ENCODE measurements around the gene SYNGR1.
"Not testable (repeated sequence)": the region's sequence is repeated elsewhere in the genome, so short reads cannot be mapped to it uniquely, and the experiment has no call there.

The SYNGR1 gene

GRCh38 chr22:39351689-39352214 is 2.0 kb downstream of the SYNGR1 start:
- no peak for DNase-seq (ENCODE audit: low read depth)

- no peak for DNase-seq (ENCODE audit: low read depth)
Observed at GRCh38 chr22:39352306-39352891, 2.6 kb downstream of the SYNGR1 start.

- DNase-seq (ENCODE audit: low read depth) = no peak
Observed at GRCh38 chr22:39353346-39353745, 3.6 kb downstream of the SYNGR1 start.

GRCh38 chr22:39355080-39355479 is 5.3 kb downstream of the SYNGR1 start:
- DNase-seq (ENCODE audit: low read depth) = no peak

GRCh38 chr22:39355805-39356204 is 6.0 kb downstream of the SYNGR1 start:
- not testable (repeated sequence) for DNase-seq (ENCODE audit: low read depth)

- no peak for DNase-seq (ENCODE audit: low read depth)
Observed at GRCh38 chr22:39356464-39356863, 6.7 kb downstream of the SYNGR1 start.

GRCh38 chr22:39357110-39358108 is 7.6 kb downstream of the SYNGR1 start:
- not testable (repeated sequence) for DNase-seq (ENCODE audit: low read depth)

- not testable (repeated sequence) for DNase-seq (ENCODE audit: low read depth)
Observed at GRCh38 chr22:39358197-39358596, 8.4 kb downstream of the SYNGR1 start.

- DNase-seq (ENCODE audit: low read depth) = no peak
Observed at GRCh38 chr22:39359659-39360195, 9.9 kb downstream of the SYNGR1 start.

- no peak for DNase-seq (ENCODE audit: low read depth)
Observed at GRCh38 chr22:39360242-39360641, 10.5 kb downstream of the SYNGR1 start.

GRCh38 chr22:39360674-39361413 is 11.1 kb downstream of the SYNGR1 start:
- no peak for DNase-seq (ENCODE audit: low read depth)

GRCh38 chr22:39361496-39361895 is 11.7 kb downstream of the SYNGR1 start:
- no peak for DNase-seq (ENCODE audit: low read depth)

- no peak for DNase-seq (ENCODE audit: low read depth)
Observed at GRCh38 chr22:39362271-39362670, 12.5 kb downstream of the SYNGR1 start.

GRCh38 chr22:39362932-39363331 is 13.1 kb downstream of the SYNGR1 start:
- no peak for DNase-seq (ENCODE audit: low read depth)

- DNase-seq (ENCODE audit: low read depth) = no peak
Observed at GRCh38 chr22:39363751-39364515, 14.1 kb downstream of the SYNGR1 start.

GRCh38 chr22:39364714-39365491 is 15.1 kb downstream of the SYNGR1 start:
- no peak for DNase-seq (ENCODE audit: low read depth)

- no peak for DNase-seq (ENCODE audit: low read depth)
Observed at GRCh38 chr22:39365492-39365780, 15.6 kb downstream of the SYNGR1 start.

GRCh38 chr22:39367035-39367434 is 17.2 kb downstream of the SYNGR1 start:
- no peak for DNase-seq (ENCODE audit: low read depth)

GRCh38 chr22:39368461-39368911 is 18.7 kb downstream of the SYNGR1 start:
- no peak for DNase-seq (ENCODE audit: low read depth)

GRCh38 chr22:39369186-39369585 is 19.4 kb downstream of the SYNGR1 start:
- no peak for DNase-seq (ENCODE audit: low read depth)

- no peak for DNase-seq (ENCODE audit: low read depth)
Observed at GRCh38 chr22:39369586-39369985, 19.8 kb downstream of the SYNGR1 start.

Measured in GM04504 (cell line).